NCI-H1417 (cell line): ENCODE results near the gene SOCS4.
A peak's percentile ranks its signal among the peaks of the same experiment; 100 is the strongest.

Experiments used
- DNase-seq, 3 experiments: peaks; one replicate each; lab custom pipeline; 2025; lab: John Stamatoyannopoulos, UW

SOCS4 gene

GRCh38 chr14:55088356-55088755 lies 61.3 kb downstream of the SOCS4 start:
- DNase-seq = no peak

- DNase-seq = no peak
Measured at GRCh38 chr14:55092341-55092740, 65.3 kb downstream of the SOCS4 start.

DNA sequence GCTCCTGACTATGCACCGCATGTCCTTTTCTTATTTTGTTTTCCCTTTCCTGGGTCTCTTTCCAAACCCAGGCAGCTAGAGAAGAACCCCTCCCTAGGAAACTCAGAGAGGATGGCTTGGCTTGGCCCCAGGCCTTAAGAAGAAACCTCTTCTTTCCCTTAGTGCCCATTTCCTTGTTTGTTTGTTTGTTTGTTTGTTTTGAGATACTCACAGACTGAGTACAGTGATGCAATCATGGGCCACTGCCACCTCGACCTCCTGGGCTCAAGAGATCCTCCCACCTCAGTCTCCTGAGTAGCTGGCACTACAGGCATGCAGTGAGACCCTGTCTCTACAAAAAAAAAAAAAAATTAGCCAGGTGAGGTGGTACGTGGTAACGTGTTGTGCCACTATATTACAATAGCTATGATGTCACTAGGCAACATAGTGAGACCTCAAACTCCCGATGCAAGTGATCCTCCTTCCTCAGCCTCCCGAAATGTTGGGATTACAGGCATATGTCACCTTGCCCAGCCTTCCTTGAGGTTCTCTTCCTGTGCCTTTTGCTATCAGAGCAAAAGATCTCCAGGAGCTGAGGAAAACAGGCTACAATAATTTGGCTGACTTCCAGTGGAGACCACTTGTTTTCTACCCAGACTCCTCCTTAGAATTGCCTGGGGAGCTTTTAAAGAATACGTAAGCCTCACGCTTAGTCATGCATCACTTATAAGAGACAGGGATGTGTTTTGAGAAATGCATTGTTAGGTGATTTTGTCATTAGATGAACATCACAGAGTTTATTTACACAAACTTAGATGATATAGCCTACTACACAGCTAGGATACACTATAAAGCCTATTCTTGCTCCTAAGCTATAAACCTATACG lies 67.5 kb downstream of the SOCS4 start:
- DNase-seq = peak in 2 of 3 experiments; percentile 35 to 96

DNA sequence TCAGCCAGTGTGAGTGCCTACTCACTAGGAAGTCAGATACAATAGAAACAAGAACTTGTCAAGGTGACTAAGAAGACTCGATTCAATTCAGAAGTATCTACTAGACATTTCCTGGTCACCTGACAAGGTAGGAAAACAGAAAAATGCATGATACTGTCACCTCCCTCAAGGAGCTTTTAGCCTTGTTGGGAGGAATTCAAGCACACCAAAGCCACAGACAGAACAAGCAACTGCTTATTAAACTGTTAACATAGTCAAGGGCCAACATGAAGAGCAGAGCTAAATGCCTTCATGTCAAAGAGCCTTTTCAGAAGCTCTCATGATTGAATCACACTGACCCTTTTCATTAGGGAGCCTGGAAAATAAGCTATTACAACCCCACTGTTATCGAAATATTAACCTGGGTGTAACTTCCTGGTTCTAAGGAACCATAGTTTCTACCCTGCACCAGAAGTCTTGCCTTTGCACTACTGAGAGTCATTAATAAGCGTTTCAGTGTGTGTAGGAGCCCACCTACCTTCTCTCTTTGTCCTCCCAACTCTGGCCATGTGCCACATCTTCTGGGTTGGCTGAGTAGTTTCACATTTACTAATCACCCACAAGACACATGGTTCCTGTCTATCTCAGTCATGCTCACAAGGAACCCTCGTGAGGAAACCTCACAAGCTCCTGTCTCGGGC lies 71.0 kb downstream of the SOCS4 start:
- DNase-seq = peak in 1 of 3 experiments; percentile 20

- no peak for DNase-seq
Measured at GRCh38 chr14:55098561-55098898, 71.5 kb downstream of the SOCS4 start.
